Stomach (tissue), 9 donors: ENCODE data around the gene DENND4C. TPM values are rescaled to one million over a fixed set of nuclear protein-coding genes. Genes with fewer than 3 reads are reported as not detected.

Source experiments
- DNase-seq, 2 donors: peaks; one replicate each; pipeline versions ENCODE4 v3.0.0 to v3.0.0-alpha.2; 2013 to 2019
- H3K27ac ChIP-seq, 5 donors: fragments of 200-600 bp in 4 of 5; sonication (generic) in 4 of 5; one replicate each; pipeline ENCODE4 v1.5.1; 2013 to 2019; ENCODE audit warnings: mild to moderate bottlenecking in 1 of 5, moderate library complexity in 1 of 5
- H3K27me3 ChIP-seq, 3 donors: fragments of 200-600 bp; sonication (generic); one replicate each; pipeline ENCODE4 v1.5.1; 2017 to 2019; ENCODE audit warnings: mixed run types in 1 of 3
- H3K36me3 ChIP-seq, 4 donors: fragments of 200-600 bp; sonication (generic); 1 replicate in 3 of 4; 2 replicates in 1 of 4; pipeline ENCODE4 v1.5.1; 2016 to 2019
- H3K4me1 ChIP-seq, 4 donors: fragments of 200-600 bp; sonication (generic); one replicate each; pipeline ENCODE4 v1.5.1; 2016 to 2019
- H3K4me3 ChIP-seq, 4 donors: fragments of 200-600 bp; sonication (generic) in 3 of 4; one replicate each; pipeline ENCODE4 v1.5.1; 2016 to 2019; ENCODE audit warnings: mild to moderate bottlenecking in 1 of 4
- H3K9me3 ChIP-seq, 4 donors: fragments of 200-600 bp; sonication (generic); one replicate each; pipeline ENCODE4 v1.5.1; 2016 to 2019
- CTCF ChIP-seq, 7 experiments: fragments of 450-650 bp in 4 of 7; fragments of 200-600 bp in 3 of 7; sonication (generic) in 3 of 7; IDR thresholded peaks; one replicate each; pipeline ENCODE4 v1.5.1; 2016 to 2019; ENCODE audit warnings: antibody characterized with exemption in 7 of 7, control low read depth in 2 of 7, mild to moderate bottlenecking in 1 of 7
- EP300 ChIP-seq: sonication (generic); formaldehyde crosslinking; IDR thresholded peaks from one replicate; pipeline ENCODE4 v1.6.1; 2017; ENCODE audit warnings: antibody characterized with exemption
- POLR2A ChIP-seq, 4 donors: fragments of 450-650 bp; IDR thresholded peaks; one replicate each; pipeline ENCODE4 v1.6.1; 2016; ENCODE audit warnings: antibody characterized with exemption in 4 of 4, control low read depth in 2 of 4, mild to moderate bottlenecking in 1 of 4, moderate library complexity in 1 of 4
- POLR2AphosphoS5 ChIP-seq, 3 donors: sonication (generic); formaldehyde crosslinking; IDR thresholded peaks; one replicate each; pipeline ENCODE4 v1.6.1; 2016; ENCODE audit warnings: antibody characterized with exemption in 3 of 3
- WGBS, 5 donors: extraction: QIAGEN DNeasy Blood & Tissue Kit in 3 of 5; methylation state at CpG; one replicate each; pipeline versions ENCODE4 v1.1.5 to v1.1.7; 2013 to 2018; 5-methylcytosine and 5-hydroxymethylcytosine counted together
- intact Hi-C: fragments of 100-400 bp; cut with DNase I; formaldehyde crosslinking; loops from one replicate; pipeline ENCODE4 v1.15.1; 2023; ENCODE audit warnings: low total_unique reads
- polyA plus RNA-seq, 3 donors: library from polyadenylated mRNA; stranded (reverse); fragments of 200-250 nt; gene quantifications; one replicate each; pipeline ENCODE4 v1.2.3, GENCODE V29; 2013
- total RNA-seq, 5 donors: library from RNA; depleted of rRNA; stranded (reverse); fragments of >200 nt; gene quantifications; one replicate each; pipeline versions ENCODE4 v1.1.0 to v1.2.3, GENCODE V29; 2014 to 2016
- donor health status: healthy with polysubstance abuse.
- donor health status: Bipolar disorder and iron deficiency.
- donor health status: healthy.

Gene DENND4C
- total and polyA plus RNA-seq, 8 donors: 6.3 to 226 (median 47.6) TPM

- Histone ChIP-seq H3K9me3 (no peaks in the 10 kb centered on the region), H3K27me3 (no peaks in the 10 kb centered on the region), H3K27ac (no peak overlapping the region), H3K4me3 (no peak overlapping the region), H3K4me1 (no peaks in the 10 kb centered on the region), H3K36me3 (peaks cover 16 to 65% (median 54%) of the 10 kb centered on the region in 4 donors)
- TF ChIP-seq CTCF (IDR thresholded peaks at IDR 0.05) (no peak), POLR2AphosphoS5 (IDR thresholded peaks at IDR 0.05) (no peak), EP300 (no peak), POLR2A (IDR thresholded peaks at IDR 0.05) (no peak)
- no peak for DNase-seq
- intact Hi-C loops: no loop called here
- 97 to 100% (median 99%) methylated on average over 5 of the region's 5 CpGs for WGBS, 5 donors
Measured at GRCh38 chr9:19306568-19306967, 76.1 kb downstream of the DENND4C start.

- intact Hi-C loops: no loop called here
- H3K36me3 ChIP-seq: peaks cover 6 to 40% (median 29%) of the 10 kb centered on the region in 4 donors
- no peak for TF ChIP-seq POLR2A (IDR thresholded peaks at IDR 0.05)
- TF ChIP-seq EP300: no peak
- TF ChIP-seq CTCF (IDR thresholded peaks at IDR 0.05): no peak
- no peaks in the 10 kb centered on the region for H3K27me3 ChIP-seq
- no peak overlapping the region for H3K4me3 ChIP-seq
- no peak overlapping the region for H3K27ac ChIP-seq
- WGBS, 5 donors: 96 to 100% (median 98%) methylated on average over 1 of the region's 1 CpG
- no peaks in the 10 kb centered on the region for H3K9me3 ChIP-seq
- no peaks in the 10 kb centered on the region for H3K4me1 ChIP-seq
- DNase-seq: no peak
Measured at GRCh38 chr9:19310246-19310645, 79.8 kb downstream of the DENND4C start.

- Histone ChIP-seq H3K9me3 (no peaks in the 10 kb centered on the region), H3K27me3 (no peaks in the 10 kb centered on the region), H3K36me3 (peaks cover 4 to 35% (median 29%) of the 10 kb centered on the region in 4 donors), H3K4me1 (no peaks in the 10 kb centered on the region), H3K27ac (no peak overlapping the region), H3K4me3 (no peak overlapping the region)
- no peak for TF ChIP-seq CTCF (IDR thresholded peaks at IDR 0.05)
- no peak for TF ChIP-seq POLR2A (IDR thresholded peaks at IDR 0.05)
- TF ChIP-seq POLR2AphosphoS5 (IDR thresholded peaks at IDR 0.05): no peak
- no peak for TF ChIP-seq EP300
- intact Hi-C loops: no loop called here
- 64 to 74% (median 70%) methylated on average over 3 of the region's 3 CpGs for WGBS, 5 donors
- DNase-seq: no peak
Measured at GRCh38 chr9:19313573-19313972, 83.1 kb downstream of the DENND4C start.

- TF ChIP-seq CTCF (IDR thresholded peaks at IDR 0.05): no peak
- no peak for TF ChIP-seq EP300
- TF ChIP-seq POLR2AphosphoS5 (IDR thresholded peaks at IDR 0.05): no peak
- TF ChIP-seq POLR2A (IDR thresholded peaks at IDR 0.05): no peak
- no peak overlapping the region for H3K27ac ChIP-seq
- WGBS, 5 donors: 69 to 93% (median 84%) methylated on average over 1 of the region's 1 CpG
- H3K9me3 ChIP-seq: no peaks in the 10 kb centered on the region
- peaks cover 4 to 77% (median 69%) of the 10 kb centered on the region in 4 donors for H3K36me3 ChIP-seq
- intact Hi-C loops: no loop called here
- H3K4me1 ChIP-seq: no peaks in the 10 kb centered on the region
- H3K4me3 ChIP-seq: no peak overlapping the region
- H3K27me3 ChIP-seq: no peaks in the 10 kb centered on the region
- DNase-seq: no peak
Measured at GRCh38 chr9:19320495-19320894, 90.0 kb downstream of the DENND4C start.
